PC-3 (cell line): ENCODE data around the gene STK39. TPM values are rescaled to one million over a fixed set of nuclear protein-coding genes. Genes with fewer than 3 reads are reported as not detected.

ENCODE experiments used
- ATAC-seq: fragments of 200-7000 bp; cut with Tn5 transposase; 2 replicates; pipeline ENCODE4 v1.9.1; 2020; ENCODE audit warnings: mild to moderate bottlenecking, moderate library complexity
- BruUV-seq: library from RNA; stranded (reverse); fragments of 400-500 nt; replicated peaks from 2 replicates; lab custom pipeline; 2021; lab: Mats Ljungman, UMichigan
- CTCF ChIA-PET: fragments of 300-600 bp; sonication (Branson Sonifier 250); formaldehyde crosslinking; loops from one replicate; lab custom pipeline; 2022; ENCODE audit warnings: antibody characterized with exemption; lab: Charles Lee
- POLR2A ChIA-PET: fragments of 300-600 bp; sonication (Branson Sonifier 250); formaldehyde crosslinking; loops from one replicate; lab custom pipeline; 2022; ENCODE audit warnings: antibody characterized with exemption; ENCODE audit not compliant: unreplicated experiment; lab: Charles Lee
- DNase-seq: peaks from one replicate; pipeline ENCODE4 v3.0.0-alpha.2; 2015
- H2AFZ ChIP-seq: fragments of 300-600 bp; sonication (generic); 2 replicates; pipeline ENCODE4 v1.6.0; 2016; ENCODE audit warnings: antibody characterized with exemption, low read length
- H3F3A ChIP-seq: fragments of 300-600 bp; sonication (generic); one replicate; pipeline ENCODE4 v1.6.0; 2017; ENCODE audit warnings: antibody characterized with exemption, low read length, control low read depth, mild to moderate bottlenecking; ENCODE audit not compliant: unreplicated experiment
- H3K27ac ChIP-seq: fragments of 300-600 bp; sonication (generic); 2 replicates; pipeline ENCODE4 v1.5.1; 2016; ENCODE audit warnings: mild to moderate bottlenecking, low read length
- H3K27me3 ChIP-seq: fragments of 300-600 bp; sonication (generic); 2 replicates; pipeline ENCODE4 v1.6.1; 2016; ENCODE audit warnings: low read length, mixed read lengths
- H3K36me3 ChIP-seq: fragments of 300-600 bp; sonication (generic); 2 replicates; pipeline ENCODE4 v1.6.1; 2016; ENCODE audit warnings: low read depth, mixed run types, low read length, mixed read lengths
- H3K4me1 ChIP-seq: fragments of 300-600 bp; sonication (generic); 2 replicates; pipeline ENCODE4 v1.5.1; 2016; ENCODE audit warnings: low read length; ENCODE audit not compliant: insufficient read depth
- H3K4me2 ChIP-seq: fragments of 300-600 bp; sonication (generic); 2 replicates; pipeline ENCODE4 v1.6.0; 2016; ENCODE audit warnings: low read length
- H3K4me3 ChIP-seq: fragments of 300-600 bp; sonication (generic); 2 replicates; pipeline ENCODE4 v1.5.1; 2016; ENCODE audit warnings: mild to moderate bottlenecking, low read length, mixed read lengths
- H3K79me2 ChIP-seq: fragments of 300-600 bp; sonication (generic); 2 replicates; pipeline ENCODE4 v1.6.1; 2017; ENCODE audit warnings: low read length, mixed read lengths
- H3K9ac ChIP-seq: fragments of 300-600 bp; sonication (generic); 2 replicates; pipeline ENCODE4 v1.6.0; 2016; ENCODE audit warnings: mild to moderate bottlenecking, low read length
- H3K9me2 ChIP-seq: fragments of 300-600 bp; sonication (generic); replicated peaks from 2 replicates; pipeline ENCODE4 v1.6.1; 2016; ENCODE audit warnings: mixed run types, low read length, mixed read lengths
- H3K9me3 ChIP-seq: fragments of 300-600 bp; sonication (generic); 2 replicates; pipeline ENCODE4 v1.6.1; 2016; ENCODE audit warnings: low read length, mixed read lengths
- H4K20me1 ChIP-seq: fragments of 300-600 bp; sonication (generic); 2 replicates; pipeline ENCODE4 v1.6.1; 2016; ENCODE audit warnings: low read length, mixed read lengths
- EZH2 ChIP-seq: fragments of 300-600 bp; sonication (generic); IDR thresholded peaks from one replicate; pipeline ENCODE4 v1.6.1; 2017; ENCODE audit warnings: antibody characterized with exemption, mild to moderate bottlenecking, low read length; ENCODE audit not compliant: unreplicated experiment
- EZH2phosphoT487 ChIP-seq: fragments of 300-600 bp; sonication (generic); IDR thresholded peaks from 2 replicates; pipeline ENCODE4 v1.6.1; 2018; ENCODE audit warnings: mild to moderate bottlenecking, antibody characterized with exemption, low read length, borderline replicate concordance
- intact Hi-C: fragments of 100-400 bp; cut with micrococcal nuclease; formaldehyde crosslinking; loops from 2 replicates; pipeline ENCODE4 v1.9.0; 2023
- total RNA-seq: library from RNA; depleted of rRNA; stranded (reverse); fragments of >200 nt; gene quantifications from 2 replicates; pipeline ENCODE4 v1.2.3, GENCODE V29; 2014
- TF ChIP-seq, protein P1 (sequence below): fragments of 300-600 bp; sonication (generic); conservative IDR thresholded peaks from 2 replicates; pipeline ENCODE4 v1.5.1; 2017; ENCODE audit warnings: antibody characterized with exemption, low read depth, mild to moderate bottlenecking, low read length

STK39 gene
- total RNA-seq, 1 experiment from 2014 or later, result 17.9 TPM

DNA sequence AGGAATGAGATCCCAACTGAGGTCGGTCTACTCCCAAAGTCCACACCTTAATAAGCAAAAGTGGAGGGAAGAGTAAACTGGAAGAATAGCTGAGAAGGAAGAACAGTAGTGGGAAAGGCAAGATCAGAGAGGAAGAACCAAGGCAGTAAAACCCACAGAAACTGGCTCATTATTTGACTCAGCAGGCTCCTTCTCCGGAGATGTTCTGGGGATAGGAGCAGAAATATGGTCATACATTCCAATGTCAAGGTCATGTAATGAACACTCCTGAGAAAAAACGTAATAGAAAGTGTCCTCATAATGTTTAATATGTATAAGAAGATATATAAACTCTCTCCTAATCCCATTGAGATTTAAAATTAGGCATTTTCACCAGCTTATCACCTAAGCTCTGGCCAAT is 39.5 kb downstream of the STK39 start:
- Histone ChIP-seq H3K4me2 (no peak overlapping the region), H3K79me2 (peaks cover 76% of the 10 kb centered on the region), H3K27ac (no peak overlapping the region), H3K36me3 (peaks cover 2% of the 10 kb centered on the region; the same call in 1 of the 2 replicates), H3K4me3 (no peak overlapping the region), H4K20me1 (no peaks in the 10 kb centered on the region), H2AFZ (no peak overlapping the region), H3K4me1 (peaks cover 38% of the 10 kb centered on the region), H3K9me2 (no peaks in the 10 kb centered on the region), H3F3A (peaks cover 10% of the 10 kb centered on the region), H3K27me3 (no peaks in the 10 kb centered on the region), H3K9ac (no peak overlapping the region), H3K9me3 (no peaks in the 10 kb centered on the region)
- ATAC-seq (no peak), DNase-seq (no peak)
- POLR2A ChIA-PET, result no interaction called here
- TF ChIP-seq EZH2phosphoT487 (no peak), EZH2 (no peak)
- TF ChIP-seq, protein P1, sequence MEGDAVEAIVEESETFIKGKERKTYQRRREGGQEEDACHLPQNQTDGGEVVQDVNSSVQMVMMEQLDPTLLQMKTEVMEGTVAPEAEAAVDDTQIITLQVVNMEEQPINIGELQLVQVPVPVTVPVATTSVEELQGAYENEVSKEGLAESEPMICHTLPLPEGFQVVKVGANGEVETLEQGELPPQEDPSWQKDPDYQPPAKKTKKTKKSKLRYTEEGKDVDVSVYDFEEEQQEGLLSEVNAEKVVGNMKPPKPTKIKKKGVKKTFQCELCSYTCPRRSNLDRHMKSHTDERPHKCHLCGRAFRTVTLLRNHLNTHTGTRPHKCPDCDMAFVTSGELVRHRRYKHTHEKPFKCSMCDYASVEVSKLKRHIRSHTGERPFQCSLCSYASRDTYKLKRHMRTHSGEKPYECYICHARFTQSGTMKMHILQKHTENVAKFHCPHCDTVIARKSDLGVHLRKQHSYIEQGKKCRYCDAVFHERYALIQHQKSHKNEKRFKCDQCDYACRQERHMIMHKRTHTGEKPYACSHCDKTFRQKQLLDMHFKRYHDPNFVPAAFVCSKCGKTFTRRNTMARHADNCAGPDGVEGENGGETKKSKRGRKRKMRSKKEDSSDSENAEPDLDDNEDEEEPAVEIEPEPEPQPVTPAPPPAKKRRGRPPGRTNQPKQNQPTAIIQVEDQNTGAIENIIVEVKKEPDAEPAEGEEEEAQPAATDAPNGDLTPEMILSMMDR, result no peak
- CTCF ChIA-PET, result no interaction called here
- intact Hi-C loops, result no loop called here
- BruUV-seq, result no TSS peak

DNA sequence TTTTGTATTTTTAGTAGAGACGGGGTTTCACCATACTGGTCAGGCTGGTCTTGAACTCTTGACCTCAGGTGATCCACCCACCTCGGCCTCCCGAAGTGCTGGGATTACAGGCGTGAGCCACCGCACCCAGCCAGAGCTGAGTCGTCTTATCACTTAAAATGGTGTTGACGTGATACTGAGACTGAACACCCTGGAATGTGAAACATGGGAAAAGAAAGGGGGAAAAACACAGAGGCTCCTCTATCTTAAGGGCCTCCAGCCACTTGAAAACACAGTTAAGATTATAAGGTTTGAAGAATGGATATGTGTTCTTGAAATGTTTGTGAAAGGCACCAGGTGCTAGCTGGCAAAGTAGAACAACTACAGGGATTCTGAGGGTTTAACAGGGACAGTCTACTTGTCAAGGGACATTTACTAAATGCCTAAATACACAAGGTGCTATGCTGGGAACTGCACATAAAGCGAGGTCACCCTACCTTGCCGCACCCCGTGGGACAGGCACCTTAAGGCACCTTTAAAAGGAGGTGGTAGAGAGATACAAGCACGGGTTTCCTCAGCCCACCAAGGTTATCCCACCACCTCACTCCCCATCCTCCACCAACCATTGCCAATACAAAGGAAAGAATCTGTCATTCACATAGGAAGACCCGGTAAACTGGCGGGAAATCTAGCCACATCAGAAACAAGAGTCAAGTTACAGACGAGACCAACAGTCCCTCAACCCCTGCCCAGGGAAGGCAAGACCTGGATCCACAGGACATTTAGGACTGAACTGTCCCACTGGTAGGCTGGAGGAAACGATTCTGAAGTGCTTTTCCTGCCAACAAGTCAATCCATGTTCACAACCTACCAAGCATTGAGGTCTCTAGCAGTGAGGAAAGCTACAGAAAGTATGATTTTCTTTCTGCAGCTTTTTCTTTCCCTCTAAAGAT is 43.4 kb downstream of the STK39 start:
- Histone ChIP-seq H2AFZ (no peak overlapping the region), H3F3A (no peaks in the 10 kb centered on the region), H3K79me2 (peaks cover 86% of the 10 kb centered on the region), H3K9me3 (no peaks in the 10 kb centered on the region), H3K9ac (no peak overlapping the region), H3K27ac (no peak overlapping the region), H3K9me2 (no peaks in the 10 kb centered on the region), H3K4me1 (peaks cover 12% of the 10 kb centered on the region), H3K36me3 (peaks cover 2% of the 10 kb centered on the region; the same call in 1 of the 2 replicates), H4K20me1 (no peaks in the 10 kb centered on the region), H3K4me2 (no peak overlapping the region), H3K27me3 (no peaks in the 10 kb centered on the region), H3K4me3 (no peak overlapping the region)
- POLR2A ChIA-PET, result no interaction called here
- intact Hi-C loops, result no loop called here
- no TSS peak for BruUV-seq
- TF ChIP-seq EZH2phosphoT487, result no peak
- TF ChIP-seq EZH2, result no peak
- TF ChIP-seq, protein P1, result no peak
- ATAC-seq (no peak), DNase-seq (no peak)
- CTCF ChIA-PET, result no interaction called here

DNA sequence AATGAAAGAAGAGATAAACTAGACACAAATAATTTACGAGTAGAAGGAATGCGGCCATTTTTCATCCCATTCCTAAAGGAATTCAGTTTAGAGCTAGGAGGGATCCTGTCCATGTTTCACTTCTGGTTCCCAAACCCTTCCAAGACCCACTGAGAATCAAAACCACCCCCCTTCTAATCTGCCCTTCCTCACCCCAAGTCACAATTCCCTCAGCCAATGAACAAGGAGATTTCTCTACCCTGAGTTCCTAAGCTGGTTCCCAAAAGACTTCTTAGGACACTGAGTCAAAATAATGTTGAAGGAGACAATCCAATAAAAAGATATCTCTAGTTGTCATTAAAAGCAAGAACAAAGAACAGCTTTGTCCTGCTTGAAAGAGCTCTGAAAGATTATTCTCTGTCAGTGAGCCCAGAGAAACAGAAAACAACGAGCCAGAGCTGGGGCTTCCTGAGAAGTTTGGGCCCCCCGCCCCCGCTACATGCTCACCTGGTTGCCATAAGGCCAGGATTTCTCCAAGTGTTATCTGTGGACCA is 45.7 kb downstream of the STK39 start:
- ChIA-PET CTCF (no interaction called here), POLR2A (interaction anchor here (0.5 kb wide), 1 partner anchor 34 kb away, joined by 4 read pairs; no protein-coding TSS in a partner anchor)
- TF ChIP-seq, protein P1, result no peak
- TF ChIP-seq EZH2phosphoT487 (no peak), EZH2 (no peak)
- Histone ChIP-seq H3K9me3 (no peaks in the 10 kb centered on the region), H2AFZ (no peak overlapping the region), H3K79me2 (peaks cover 77% of the 10 kb centered on the region), H4K20me1 (no peaks in the 10 kb centered on the region), H3K9me2 (no peaks in the 10 kb centered on the region), H3K4me1 (peaks cover 17% of the 10 kb centered on the region), H3K4me3 (no peak overlapping the region), H3K27ac (no peak overlapping the region), H3K9ac (no peak overlapping the region), H3K4me2 (no peak overlapping the region), H3K27me3 (no peaks in the 10 kb centered on the region), H3F3A (peaks cover 5% of the 10 kb centered on the region), H3K36me3 (no peaks in the 10 kb centered on the region; the same call in 1 of the 2 replicates)
- DNase-seq (no peak), ATAC-seq (no peak)
- intact Hi-C loops, result no loop called here
- BruUV-seq, result no TSS peak
